ENCODE results near the gene EPHB1. TPM values are rescaled to one million over a fixed set of nuclear protein-coding genes. Genes with fewer than 3 reads are reported as not detected.

The EPHB1 gene
- total and polyA plus RNA-seq, 2 of the 13 experiments (the other 11 are each of a cell fraction or from before 2014, with no cell fraction given): 0.07 to 0.21 TPM

GRCh38 chr3:135018149-135018923 is 223.3 kb downstream of the EPHB1 start (continued):
- TF ChIP-seq FUBP1 (CRISPR knock-in tag; IDR thresholded peaks at IDR 0.05; ENCODE audit: borderline replicate concordance) (no peak), ZNF530 (CRISPR knock-in tag; IDR thresholded peaks at IDR 0.05; ENCODE audit: low read depth) (no peak), U2AF2 (IDR thresholded peaks at IDR 0.05; ENCODE audit: low read depth, low read length) (no peak), ZNF768 (CRISPR knock-in tag; IDR thresholded peaks at IDR 0.05) (no peak), MBNL3 (CRISPR knock-in tag; conservative IDR thresholded peaks at IDR 0.05) (no peak)

DNA sequence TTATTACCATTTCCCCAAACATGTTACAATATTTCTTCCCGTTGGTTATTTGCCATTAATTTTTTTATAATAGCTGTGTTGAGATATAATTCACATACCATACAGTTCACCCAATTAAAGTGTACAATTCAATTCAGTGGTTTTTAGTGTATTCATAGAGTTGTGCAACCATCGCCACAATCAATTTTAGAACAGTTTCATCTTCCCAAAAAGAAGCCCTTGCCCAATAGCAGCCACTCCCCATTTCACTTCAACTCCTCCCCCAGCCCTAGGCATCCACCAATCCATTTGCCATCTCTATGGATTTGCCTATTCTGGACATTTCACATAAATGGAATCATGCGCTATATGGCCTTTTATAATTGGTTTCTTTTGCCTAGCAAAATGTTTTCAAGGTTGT is 225.1 kb downstream of the EPHB1 start:
- Histone ChIP-seq H3K36me3 (replicated peaks in 1 of 2; ENCODE audit: control insufficient read depth in 1 of 2, insufficient read depth in 2 of 2, low read length in 2 of 2) (no peaks in the 10 kb centered on the region), H3K4me2 (ENCODE audit: low read depth, low read length) (no peak overlapping the region), H4K20me1 (ENCODE audit: insufficient read depth, low read length) (no peaks in the 10 kb centered on the region), H3K9ac (ENCODE audit: insufficient read depth, low read depth, low read length) (no peak overlapping the region), H3K4me3 (replicated peaks in 1 of 3; ENCODE audit: insufficient read depth in 1 of 3, low read depth in 2 of 3, low read length in 3 of 3) (no peak overlapping the region), H3K27ac (ENCODE audit: extremely low read length, insufficient read depth, low read length) (no peak overlapping the region), H3K27me3 (ENCODE audit: control insufficient read depth in 1 of 2, insufficient read depth in 2 of 2, low read length in 2 of 2) (no peaks in the 10 kb centered on the region), H3K4me1 (ENCODE audit: insufficient read depth, low read length) (no peaks in the 10 kb centered on the region), H2AFZ (ENCODE audit: low read length) (no peak overlapping the region), H3K79me2 (ENCODE audit: insufficient read depth, low read length) (no peaks in the 10 kb centered on the region), H3K9me3 (ENCODE audit: low read length) (no peaks in the 10 kb centered on the region)
- ChIA-PET CTCF (ENCODE audit: low intra/inter-chr PET ratio, low total read pairs) (no interaction called here), POLR2A (no interaction called here)
- ATAC-seq (no peak), DNase-seq (ENCODE audit: low spot score) (no peak), FAIRE-seq (no peak)
- intact Hi-C loops (cut with micrococcal nuclease; ENCODE audit: unreplicated experiment) (no loop called here), in situ Hi-C loops (cut with HindIII; ENCODE audit: extremely low pct_ligation_motif_present, low pct_unique_long_range_greater_than_20kb) (no loop called here)
- no peak for TF ChIP-seq FOXK2 (IDR thresholded peaks at IDR 0.05)
- TF ChIP-seq ZNF160 (CRISPR knock-in tag; IDR thresholded peaks at IDR 0.05): no peak
- TF ChIP-seq SNRNP70 (IDR thresholded peaks at IDR 0.05; ENCODE audit: low read depth, low read length): no peak
- TF ChIP-seq ZNF670 (CRISPR knock-in tag; IDR thresholded peaks at IDR 0.05; ENCODE audit: borderline replicate concordance): no peak
- no peak for TF ChIP-seq RXRB (CRISPR knock-in tag; IDR thresholded peaks at IDR 0.05; ENCODE audit: borderline replicate concordance)
- no peak for TF ChIP-seq ZZZ3 (CRISPR knock-in tag; IDR thresholded peaks at IDR 0.05; ENCODE audit: borderline replicate concordance)
- no peak for TF ChIP-seq GFI1 (CRISPR knock-in tag; IDR thresholded peaks at IDR 0.05; ENCODE audit: borderline replicate concordance)
- no peak for TF ChIP-seq PAF1 (CRISPR knock-in tag; IDR thresholded peaks at IDR 0.05)
- TF ChIP-seq ZEB1 (IDR thresholded peaks at IDR 0.05; ENCODE audit: insufficient replicate concordance, low read depth): no peak
- TF ChIP-seq NR2F6 (IDR thresholded peaks at IDR 0.05): no peak
- no peak for TF ChIP-seq NR2F6 (CRISPR knock-in tag; IDR thresholded peaks at IDR 0.05)
- no peak for TF ChIP-seq PPARG (CRISPR knock-in tag; conservative IDR thresholded peaks at IDR 0.05)
- TF ChIP-seq ZNF572 (CRISPR knock-in tag; IDR thresholded peaks at IDR 0.05): no peak
- TF ChIP-seq FOXA3 (CRISPR knock-in tag; IDR thresholded peaks at IDR 0.05): no peak
- no peak for TF ChIP-seq SKIL (CRISPR knock-in tag; IDR thresholded peaks at IDR 0.05; ENCODE audit: borderline replicate concordance)
- TF ChIP-seq PLRG1 (conservative IDR thresholded peaks at IDR 0.05): no peak
- no TSS peak for BruUV-seq (replicated peaks)
- 20% methylated on average over 3 of the region's 3 CpGs for WGBS (ENCODE audit: low lambda C conversion rate)
